ENCODE data around the gene GRK5. TPM values are rescaled to one million over a fixed set of nuclear protein-coding genes. Genes with fewer than 3 reads are reported as not detected.

The GRK5 gene
- total RNA-seq, 5 donors from 2014 or later (not counting 1 experiment from before 2014, with no cell fraction given), result 21.7 to 36.8 (median 30.6) TPM

DNA sequence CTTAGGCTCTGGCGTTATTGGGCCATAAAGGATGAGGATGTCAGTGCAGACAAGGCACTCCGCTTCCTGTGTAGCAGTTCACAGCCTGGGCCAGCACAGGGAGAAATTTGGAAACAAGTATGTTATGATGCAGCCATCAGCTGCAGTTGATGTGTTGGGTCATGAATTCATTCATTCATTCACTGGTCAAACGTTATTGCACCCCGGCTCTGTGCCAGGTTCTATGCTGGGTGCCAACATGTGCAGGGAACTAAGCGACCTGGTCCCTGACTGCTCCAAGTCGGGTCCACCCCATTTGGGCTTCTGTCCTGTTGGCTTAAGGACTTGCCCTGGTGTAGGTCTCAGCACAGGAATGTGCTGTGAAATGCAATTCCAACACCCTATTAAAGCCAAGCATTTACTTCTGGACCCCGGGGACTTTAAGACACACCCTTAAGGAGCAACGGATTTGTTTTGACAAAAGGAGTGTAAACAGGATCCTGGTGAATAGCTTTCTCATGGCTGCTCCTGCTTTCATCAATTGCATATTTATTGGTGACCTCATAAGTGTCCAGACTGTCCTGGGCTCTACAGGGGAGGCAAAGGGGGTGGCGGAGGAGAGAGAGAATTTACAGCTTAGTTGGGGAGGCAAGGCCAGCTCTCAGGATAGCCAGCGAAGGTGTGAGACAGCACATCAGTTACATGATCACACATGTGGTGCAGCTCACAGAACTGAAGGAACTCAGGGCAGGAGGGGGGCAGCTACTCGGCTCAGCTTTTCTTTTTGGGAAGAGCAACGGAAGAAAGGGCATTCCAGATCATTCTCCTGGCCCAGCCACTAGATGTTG, 158.6 kb downstream of the GRK5 start:
- Histone ChIP-seq H3K36me3 (ENCODE audit: control insufficient read depth in 2 of 2, extremely low read depth in 1 of 2, insufficient read depth in 1 of 2, low read length in 1 of 2) (peaks cover 2 to 8% of the 10 kb centered on the region in 2 donors), H3K9me3 (no peaks in the 10 kb centered on the region), H3K27me3 (replicated peaks in 1 of 2; ENCODE audit: control insufficient read depth in 2 of 2, extremely low read depth in 1 of 2, insufficient read depth in 2 of 2, low read length in 1 of 2) (no peaks in the 10 kb centered on the region), H3K4me1 (ENCODE audit: control insufficient read depth in 1 of 2, extremely low read depth in 1 of 2, insufficient read depth in 2 of 2, low read length in 2 of 2) (peaks cover 0 to 17% of the 10 kb centered on the region in 2 experiments), H3K27ac (ENCODE audit: low read length) (no peak overlapping the region), H3K4me3 (ENCODE audit: control insufficient read depth in 1 of 2, extremely low read depth in 1 of 2, low read length in 1 of 2) (no peak overlapping the region)
- WGBS (ENCODE audit: insufficient coverage), result 88% methylated on average over 7 of the region's 12 CpGs
- no peaks in the 10 kb centered on the region for H3K9me3 Mint-ChIP-seq
- no peaks in the 10 kb centered on the region for H3K27me3 Mint-ChIP-seq
- H3K4me1 Mint-ChIP-seq, result peaks cover 18 to 29% (median 25%) of the 10 kb centered on the region in 3 donors
- H3K4me3 Mint-ChIP-seq, result no peak overlapping the region
- ChIA-PET CTCF (no interaction called here), POLR2A (no interaction called here)
- no peak overlapping the region for H3K27ac Mint-ChIP-seq
- H3K36me3 Mint-ChIP-seq, result peaks cover 25% of the 10 kb centered on the region
- DNase-seq (no peak), ATAC-seq (replicated peaks in 1 of 4) (no peak)

DNA sequence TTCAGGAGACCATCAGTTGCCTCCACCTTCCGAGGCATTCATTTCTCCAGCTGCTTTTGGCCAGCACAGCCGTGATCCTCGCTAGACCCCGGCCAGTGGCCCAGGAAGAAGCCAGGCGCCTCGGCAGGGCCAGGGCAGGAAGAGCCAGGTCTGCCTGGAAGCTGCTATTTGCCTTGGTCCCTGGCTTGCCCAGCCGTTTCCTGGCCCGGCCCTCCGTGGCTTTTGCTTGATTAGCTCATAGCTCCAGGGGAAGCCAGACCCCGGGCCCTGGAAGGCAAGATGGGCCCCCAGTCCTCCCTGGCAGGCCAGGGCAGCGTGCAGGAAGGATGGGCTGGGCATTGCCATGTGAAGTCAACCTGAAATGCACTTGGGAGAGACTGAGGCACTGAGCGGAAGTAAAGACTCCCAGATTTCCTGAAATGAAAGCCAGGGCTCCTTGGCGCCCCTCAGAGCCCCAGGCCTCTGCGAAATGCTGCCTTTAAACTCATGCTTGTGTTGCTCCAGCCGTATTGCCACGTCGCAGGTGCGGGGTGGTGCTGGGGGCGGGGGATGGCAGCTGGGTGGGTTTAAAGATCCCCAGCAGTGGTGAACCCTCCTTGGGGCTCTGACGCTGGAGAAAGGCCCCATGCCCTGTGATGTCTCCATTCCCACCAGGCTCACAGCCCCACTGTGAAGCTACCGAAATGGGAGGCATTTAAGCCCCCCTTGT, 160.6 kb downstream of the GRK5 start:
- Histone ChIP-seq H3K4me3 (ENCODE audit: control insufficient read depth in 1 of 2, extremely low read depth in 1 of 2, low read length in 1 of 2) (no peak overlapping the region), H3K9me3 (no peaks in the 10 kb centered on the region), H3K4me1 (ENCODE audit: control insufficient read depth in 1 of 2, extremely low read depth in 1 of 2, insufficient read depth in 2 of 2, low read length in 2 of 2) (peaks cover 0 to 17% of the 10 kb centered on the region in 2 experiments), H3K27ac (ENCODE audit: low read length) (no peak overlapping the region), H3K27me3 (replicated peaks in 1 of 2; ENCODE audit: control insufficient read depth in 2 of 2, extremely low read depth in 1 of 2, insufficient read depth in 2 of 2, low read length in 1 of 2) (no peaks in the 10 kb centered on the region), H3K36me3 (ENCODE audit: control insufficient read depth in 2 of 2, extremely low read depth in 1 of 2, insufficient read depth in 1 of 2, low read length in 1 of 2) (peaks cover 2 to 8% of the 10 kb centered on the region in 2 donors)
- no peak for ATAC-seq (replicated peaks in 1 of 4)
- Mint-ChIP-seq H3K36me3 (peaks cover 19% of the 10 kb centered on the region), H3K4me3 (no peak overlapping the region), H3K27ac (no peak overlapping the region), H3K9me3 (no peaks in the 10 kb centered on the region), H3K27me3 (no peaks in the 10 kb centered on the region), H3K4me1 (peaks cover 16 to 29% (median 25%) of the 10 kb centered on the region in 3 donors)
- WGBS (ENCODE audit: insufficient coverage), result 92% methylated on average over 14 of the region's 21 CpGs
- ChIA-PET POLR2A (no interaction called here), CTCF (no interaction called here)
- DNase-seq, result no peak

DNA sequence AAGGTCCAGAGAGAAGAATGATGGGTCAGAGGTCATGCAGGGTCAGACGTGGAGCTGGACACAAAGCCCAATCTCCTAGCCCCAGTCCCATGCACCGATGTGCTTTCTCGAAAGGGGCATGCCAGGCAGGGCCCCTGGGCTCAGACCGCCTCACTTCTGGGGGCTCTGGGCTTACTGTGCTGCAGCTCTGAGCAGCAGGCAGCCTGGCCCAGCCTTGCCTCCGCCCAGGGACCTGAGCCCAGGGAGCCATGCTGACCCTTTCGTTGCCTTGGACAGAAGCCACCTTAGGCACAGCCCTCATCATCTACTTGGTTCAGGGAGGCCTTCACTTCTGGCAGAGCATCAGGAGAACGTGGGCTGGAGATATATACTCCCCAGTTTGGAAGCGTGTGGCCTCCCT, 161.2 kb downstream of the GRK5 start:
- ATAC-seq (replicated peaks in 1 of 4) (no peak), DNase-seq (no peak)
- Mint-ChIP-seq H3K4me3 (no peak overlapping the region), H3K36me3 (peaks cover 16% of the 10 kb centered on the region), H3K9me3 (no peaks in the 10 kb centered on the region), H3K4me1 (peaks cover 18 to 35% (median 25%) of the 10 kb centered on the region in 3 donors), H3K27me3 (no peaks in the 10 kb centered on the region), H3K27ac (no peak overlapping the region)
- no peak overlapping the region for H3K4me3 ChIP-seq (ENCODE audit: control insufficient read depth in 1 of 2, extremely low read depth in 1 of 2, low read length in 1 of 2)
- H3K36me3 ChIP-seq (ENCODE audit: control insufficient read depth in 2 of 2, extremely low read depth in 1 of 2, insufficient read depth in 1 of 2, low read length in 1 of 2), result peaks cover 2 to 8% of the 10 kb centered on the region in 2 donors
- ChIA-PET CTCF (no interaction called here), POLR2A (no interaction called here)
- 92% methylated on average over 5 of the region's 8 CpGs for WGBS (ENCODE audit: insufficient coverage)
- H3K27ac ChIP-seq (ENCODE audit: low read length), result no peak overlapping the region
- peaks cover 0 to 17% of the 10 kb centered on the region in 2 experiments for H3K4me1 ChIP-seq (ENCODE audit: control insufficient read depth in 1 of 2, extremely low read depth in 1 of 2, insufficient read depth in 2 of 2, low read length in 2 of 2)
- no peaks in the 10 kb centered on the region for H3K27me3 ChIP-seq (replicated peaks in 1 of 2; ENCODE audit: control insufficient read depth in 2 of 2, extremely low read depth in 1 of 2, insufficient read depth in 2 of 2, low read length in 1 of 2)
- H3K9me3 ChIP-seq, result no peaks in the 10 kb centered on the region

DNA sequence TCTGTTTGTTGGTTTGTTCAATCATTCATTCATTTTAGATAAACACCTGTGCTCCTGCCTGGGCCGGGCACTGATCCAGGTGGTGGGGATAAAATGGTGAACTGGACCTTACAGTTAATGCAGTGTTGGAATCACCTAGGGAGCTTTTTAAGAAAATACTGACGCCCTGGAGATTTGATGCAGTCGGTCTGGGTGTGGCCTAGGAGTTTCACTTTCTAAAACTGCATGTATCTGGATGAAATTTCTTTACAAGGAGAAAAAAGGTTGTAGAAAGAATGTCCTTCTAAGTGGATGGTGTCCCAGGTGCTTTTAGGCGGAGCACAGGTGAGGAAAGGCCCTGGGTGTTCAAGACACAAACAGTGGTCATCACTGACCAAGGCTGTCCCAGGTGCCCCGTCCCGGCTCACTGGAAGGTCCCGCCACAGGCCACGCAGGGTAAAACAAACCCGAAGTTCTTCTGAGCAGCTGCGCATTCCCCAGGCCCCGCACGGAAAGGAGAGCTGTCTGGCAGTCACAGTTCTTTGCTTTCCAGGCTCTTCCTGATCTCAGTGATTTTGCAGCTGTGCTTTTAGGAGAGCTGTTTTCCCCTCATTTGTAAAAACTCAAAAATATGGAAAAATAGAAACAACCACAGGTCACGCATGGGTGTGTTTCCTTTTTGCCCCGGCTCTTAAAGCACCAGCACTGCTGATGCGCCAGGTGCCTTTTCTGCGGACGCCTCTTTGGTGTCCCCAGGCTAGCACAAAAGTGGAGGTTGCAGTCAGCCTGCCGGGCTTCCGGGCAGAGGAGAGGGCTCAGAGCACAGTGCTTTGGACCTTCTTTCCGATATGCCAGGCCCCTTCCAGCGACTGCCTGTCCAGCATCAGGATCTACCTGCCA, 161.9 kb downstream of the GRK5 start:
- Mint-ChIP-seq H3K9me3 (no peaks in the 10 kb centered on the region), H3K36me3 (peaks cover 13% of the 10 kb centered on the region), H3K27me3 (no peaks in the 10 kb centered on the region), H3K4me1 (peaks cover 20 to 39% (median 25%) of the 10 kb centered on the region in 3 donors), H3K4me3 (no peak overlapping the region), H3K27ac (peak overlapping the region in 1 of 2 donors; percentile 55)
- no peak overlapping the region for H3K4me3 ChIP-seq (ENCODE audit: control insufficient read depth in 1 of 2, extremely low read depth in 1 of 2, low read length in 1 of 2)
- peaks cover 2 to 8% of the 10 kb centered on the region in 2 donors for H3K36me3 ChIP-seq (ENCODE audit: control insufficient read depth in 2 of 2, extremely low read depth in 1 of 2, insufficient read depth in 1 of 2, low read length in 1 of 2)
- no peak overlapping the region for H3K27ac ChIP-seq (ENCODE audit: low read length)
- 98% methylated on average over 20 of the region's 21 CpGs for WGBS (ENCODE audit: insufficient coverage)
- no peaks in the 10 kb centered on the region for H3K27me3 ChIP-seq (replicated peaks in 1 of 2; ENCODE audit: control insufficient read depth in 2 of 2, extremely low read depth in 1 of 2, insufficient read depth in 2 of 2, low read length in 1 of 2)
- CTCF ChIA-PET, result no interaction called here
- POLR2A ChIA-PET, result no interaction called here
- H3K9me3 ChIP-seq, result no peaks in the 10 kb centered on the region
- H3K4me1 ChIP-seq (ENCODE audit: control insufficient read depth in 1 of 2, extremely low read depth in 1 of 2, insufficient read depth in 2 of 2, low read length in 2 of 2), result peaks cover 0 to 17% of the 10 kb centered on the region in 2 experiments
- no peak for DNase-seq
- no peak for ATAC-seq (replicated peaks in 1 of 4)

DNA sequence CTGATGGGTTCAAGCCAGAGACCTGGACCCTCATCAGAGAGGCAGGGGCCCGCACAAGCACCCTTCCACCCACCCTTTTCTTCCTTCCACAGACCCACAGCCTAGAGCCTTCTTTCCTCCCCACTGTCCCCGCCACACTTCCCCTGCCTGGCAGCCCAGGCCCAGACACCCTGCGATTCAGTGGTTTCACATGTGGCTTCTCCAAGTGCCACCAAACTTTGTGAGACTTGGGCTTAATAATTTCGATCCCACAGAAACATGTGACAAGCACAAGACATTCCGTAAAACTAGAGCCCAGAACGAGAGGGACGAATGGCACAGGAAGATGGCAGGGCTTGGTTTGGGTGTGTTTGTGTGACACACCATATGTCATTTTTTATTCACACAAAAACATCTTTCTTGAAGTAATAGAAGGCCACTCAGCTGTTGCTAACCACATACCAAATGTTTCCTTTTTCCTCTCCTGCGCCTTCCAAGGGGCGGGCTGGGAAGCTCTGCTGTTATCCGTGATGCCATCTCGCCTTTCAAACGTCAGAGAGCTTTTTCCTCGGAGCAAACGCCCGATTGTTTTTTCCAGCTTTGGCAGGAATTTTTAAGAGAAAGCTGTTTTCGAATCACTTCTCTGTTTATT, 162.9 kb downstream of the GRK5 start:
- no peaks in the 10 kb centered on the region for H3K9me3 Mint-ChIP-seq
- Histone ChIP-seq H3K4me3 (ENCODE audit: control insufficient read depth in 1 of 2, extremely low read depth in 1 of 2, low read length in 1 of 2) (no peak overlapping the region), H3K9me3 (no peaks in the 10 kb centered on the region), H3K27ac (ENCODE audit: low read length) (no peak overlapping the region), H3K4me1 (ENCODE audit: control insufficient read depth in 1 of 2, extremely low read depth in 1 of 2, insufficient read depth in 2 of 2, low read length in 2 of 2) (peaks cover 0 to 17% of the 10 kb centered on the region in 2 experiments), H3K27me3 (replicated peaks in 1 of 2; ENCODE audit: control insufficient read depth in 2 of 2, extremely low read depth in 1 of 2, insufficient read depth in 2 of 2, low read length in 1 of 2) (no peaks in the 10 kb centered on the region), H3K36me3 (ENCODE audit: control insufficient read depth in 2 of 2, extremely low read depth in 1 of 2, insufficient read depth in 1 of 2, low read length in 1 of 2) (peaks cover 0 to 8% of the 10 kb centered on the region in 2 donors)
- H3K4me3 Mint-ChIP-seq, result no peak overlapping the region
- peaks cover 23 to 42% (median 23%) of the 10 kb centered on the region in 3 donors for H3K4me1 Mint-ChIP-seq
- ChIA-PET CTCF (no interaction called here), POLR2A (no interaction called here)
- H3K27ac Mint-ChIP-seq, result peak overlapping the region in 1 of 2 donors; percentile 57
- ATAC-seq (replicated peaks in 1 of 4), result peak in 1 of 4 experiments; percentile 23
- peak in 3 of 35 experiments; percentile 4 to 9 (median 9) for DNase-seq
- 66% methylated on average over 11 of the region's 16 CpGs for WGBS (ENCODE audit: insufficient coverage)
- peaks cover 5% of the 10 kb centered on the region for H3K36me3 Mint-ChIP-seq
- no peaks in the 10 kb centered on the region for H3K27me3 Mint-ChIP-seq
